AG04449 (cell line): ENCODE data around the gene NPAS2.

Experiments
- CTCF ChIA-PET: fragments of 350-600 bp; formaldehyde crosslinking; extraction: SDS; loops from one replicate; lab custom pipeline; 2021; ENCODE audit warnings: antibody characterized with exemption; lab: Yijun Ruan, JAX
- POLR2A ChIA-PET: fragments of 400-600, 350-600 bp; formaldehyde crosslinking; extraction: SDS; loops from one replicate; lab custom pipeline; 2020; ENCODE audit warnings: antibody characterized with exemption, inconsistent platforms; lab: Yijun Ruan, JAX
- DNase-seq: peaks from one replicate; pipeline ENCODE4 v3.0.0-alpha.2; 2010; ENCODE audit warnings: low read depth, low spot score
- H3K4me3 ChIP-seq: 2 replicates; pipeline ENCODE4 v1.5.1; 2011; ENCODE audit warnings: low read depth, mild to moderate bottlenecking, control low read depth, low read length
- CTCF ChIP-seq: IDR thresholded peaks from one replicate; pipeline ENCODE4 v1.5.1; 2011; ENCODE audit warnings: mild to moderate bottlenecking, moderate library complexity, low read length, control low read depth, inconsistent platforms; ENCODE audit not compliant: insufficient read depth; ENCODE audit errors: missing control alignments

Gene NPAS2

GRCh38 chr2:100987974-100988373 lies 168.0 kb downstream of the NPAS2 start:
- no peak for DNase-seq
- no peak for TF ChIP-seq CTCF
- no peak overlapping the region for H3K4me3 ChIP-seq
- ChIA-PET CTCF (interaction anchor here (1.1 to 6.7 kb wide), 5 partner anchors 10 to 381 kb away, joined by 3 to 185 read pairs (median 6); no protein-coding TSS in a partner anchor), POLR2A (interaction anchor here (0.8 kb wide), 1 partner anchor 14 kb away, joined by 3 read pairs; no protein-coding TSS in a partner anchor)

DNA sequence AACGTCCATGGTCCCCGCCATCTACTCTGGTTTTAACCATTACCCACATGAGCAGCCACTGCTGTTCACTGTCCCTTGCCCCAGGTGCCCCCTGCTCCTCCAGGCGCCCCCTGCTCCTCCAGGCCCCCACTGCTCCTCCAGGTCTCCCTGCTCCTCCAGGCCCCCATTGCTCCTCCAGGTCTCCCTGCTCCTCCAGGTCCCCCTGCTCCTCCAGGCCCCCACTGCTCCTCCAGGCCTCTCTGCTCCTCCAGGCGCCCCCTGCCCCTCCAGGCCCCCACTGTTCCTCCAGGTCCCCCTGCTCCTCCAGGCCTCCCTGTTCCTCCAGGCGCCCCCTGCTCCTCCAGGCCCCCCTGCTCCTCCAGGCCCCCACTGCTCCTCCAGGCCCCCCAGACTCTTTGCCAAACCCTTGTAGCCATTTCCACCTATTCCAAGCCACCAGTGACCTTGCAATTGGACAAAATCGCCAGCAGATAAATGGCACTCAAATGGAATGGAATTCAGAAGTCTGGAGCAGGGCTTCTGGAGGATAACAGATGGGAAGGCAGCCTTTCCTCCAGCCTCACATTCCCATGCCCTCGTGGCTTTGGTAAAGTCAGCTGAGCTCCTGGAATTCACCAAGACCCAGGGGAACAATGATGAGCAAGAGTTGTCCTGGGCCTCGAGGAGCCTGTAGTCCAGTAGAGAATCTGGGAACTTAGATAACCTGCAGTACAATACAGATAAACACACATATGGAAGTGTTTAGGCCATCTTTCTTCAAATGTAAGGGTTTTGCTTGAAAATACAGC lies 168.9 kb downstream of the NPAS2 start:
- POLR2A ChIA-PET, result interaction anchor here (1.0 kb wide), 1 partner anchor 13 kb away, joined by 4 read pairs; the partner anchor contains the start of gene RPL31
- DNase-seq, result peak; percentile 58

GRCh38 chr2:100989666-100990065 lies 169.7 kb downstream of the NPAS2 start:
- no peak for DNase-seq
- CTCF ChIA-PET, result interaction anchor here (1.2 to 6.7 kb wide), 4 partner anchors 23 to 382 kb away, joined by 3 to 185 read pairs (median 16); no protein-coding TSS in a partner anchor
- H3K4me3 ChIP-seq, result no peak overlapping the region
- TF ChIP-seq CTCF, result no peak
- POLR2A ChIA-PET, result interaction anchor here (1.0 kb wide), 1 partner anchor 12 kb away, joined by 4 read pairs; the partner anchor contains the start of gene RPL31

More for the DNA sequence above, 168.9 kb downstream of the NPAS2 start:
- no peak overlapping the region for H3K4me3 ChIP-seq
- CTCF ChIA-PET, result interaction anchor here (1.2 to 6.7 kb wide), 4 partner anchors 24 to 382 kb away, joined by 3 to 185 read pairs (median 16); no protein-coding TSS in a partner anchor
- no peak for TF ChIP-seq CTCF

GRCh38 chr2:100990166-100990565 lies 170.2 kb downstream of the NPAS2 start:
- no peak for DNase-seq
- ChIA-PET CTCF (interaction anchor here (0.9 to 6.7 kb wide), 4 partner anchors 13 to 383 kb away, joined by 3 to 185 read pairs (median 16); no protein-coding TSS in a partner anchor), POLR2A (no interaction called here)
- no peak for TF ChIP-seq CTCF
- no peak overlapping the region for H3K4me3 ChIP-seq

DNA sequence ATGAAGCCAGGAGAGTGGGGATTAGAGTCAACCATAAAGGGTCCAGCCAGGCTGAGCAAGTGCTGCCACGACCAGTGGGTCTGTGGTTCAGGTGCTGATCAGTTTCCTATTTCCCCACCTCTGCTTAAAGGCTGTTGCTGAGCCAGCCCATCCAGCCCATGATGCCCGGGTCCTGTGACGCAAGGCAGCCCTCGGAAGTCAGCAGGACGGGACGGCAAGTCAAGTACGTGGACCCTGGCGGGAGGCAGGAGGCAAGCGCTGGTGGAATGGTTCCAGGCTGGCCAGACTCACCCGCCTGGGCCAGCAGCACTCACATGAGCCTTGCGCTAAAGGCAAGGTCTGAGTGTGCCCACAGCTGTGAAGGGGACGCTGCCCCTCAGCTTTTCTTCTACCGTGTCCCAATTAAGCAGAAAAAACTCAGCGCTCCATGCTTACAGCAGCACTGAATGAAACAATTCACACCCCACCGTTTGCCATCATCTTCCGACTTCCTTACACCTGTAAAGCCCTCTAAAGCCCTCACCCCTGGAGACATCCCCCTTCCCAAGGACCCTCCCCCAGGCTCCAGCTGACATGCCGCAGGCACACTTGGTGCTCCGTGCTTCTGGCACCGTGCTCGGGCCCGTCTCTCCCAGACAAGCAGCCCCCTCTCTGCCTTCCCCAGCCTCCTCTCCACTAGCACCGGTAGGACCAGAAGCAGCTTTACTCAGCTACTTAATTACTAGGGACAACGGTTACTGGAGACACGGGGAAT lies 170.9 kb downstream of the NPAS2 start:
- ChIA-PET CTCF (interaction anchor here (0.9 to 6.7 kb wide), 4 partner anchors 14 to 384 kb away, joined by 3 to 185 read pairs (median 16); no protein-coding TSS in a partner anchor), POLR2A (no interaction called here)
- no peak for TF ChIP-seq CTCF
- H3K4me3 ChIP-seq, result no peak overlapping the region
- DNase-seq, result no peak
